ENCODE measurements around the gene IRGC.
"Not testable (repeated sequence)": the region's sequence is repeated elsewhere in the genome, so short reads cannot be mapped to it uniquely, and the experiment has no call there.

The IRGC gene

DNA sequence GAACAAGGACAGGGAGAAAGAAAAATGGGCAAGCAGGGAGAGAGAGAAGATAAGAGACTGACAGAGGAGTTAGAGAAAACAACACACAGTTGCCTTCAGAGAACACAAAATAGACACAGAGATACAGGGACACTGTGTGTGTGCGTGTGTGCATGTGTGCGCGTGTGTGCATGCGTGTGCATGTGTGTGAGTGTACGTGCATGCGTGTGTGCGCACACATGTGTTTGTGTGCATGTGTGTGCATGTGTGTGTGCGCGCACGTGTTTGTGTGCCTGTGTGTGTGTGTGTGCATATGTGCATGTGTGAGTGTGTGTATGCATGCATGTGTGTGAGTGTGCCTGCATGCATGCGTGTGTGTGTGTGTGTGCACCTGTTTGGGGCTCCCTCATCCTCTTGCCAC lies 40.0 kb upstream of the IRGC start:
- Histone ChIP-seq H3K4me1 (ENCODE audit: control insufficient read depth, insufficient read depth, low read length) (no peaks in the 10 kb centered on the region), H3K27me3 (ENCODE audit: control insufficient read depth, insufficient read depth, low read length, poor library complexity, severe bottlenecking) (peaks cover 3% of the 10 kb centered on the region), H3K36me3 (ENCODE audit: control insufficient read depth, insufficient read depth, low read length) (no peaks in the 10 kb centered on the region), H3K9me3 (ENCODE audit: control insufficient read depth, low read length) (no peaks in the 10 kb centered on the region), H3K4me3 (ENCODE audit: insufficient read depth, low read depth, low read length) (no peak overlapping the region), H3K27ac (ENCODE audit: insufficient read depth, low read depth, low read length, poor library complexity, severe bottlenecking) (no peak overlapping the region)
- WGBS, 2 experiments: 81 to 88% methylated on average over 11 of the region's 11 CpGs

DNA sequence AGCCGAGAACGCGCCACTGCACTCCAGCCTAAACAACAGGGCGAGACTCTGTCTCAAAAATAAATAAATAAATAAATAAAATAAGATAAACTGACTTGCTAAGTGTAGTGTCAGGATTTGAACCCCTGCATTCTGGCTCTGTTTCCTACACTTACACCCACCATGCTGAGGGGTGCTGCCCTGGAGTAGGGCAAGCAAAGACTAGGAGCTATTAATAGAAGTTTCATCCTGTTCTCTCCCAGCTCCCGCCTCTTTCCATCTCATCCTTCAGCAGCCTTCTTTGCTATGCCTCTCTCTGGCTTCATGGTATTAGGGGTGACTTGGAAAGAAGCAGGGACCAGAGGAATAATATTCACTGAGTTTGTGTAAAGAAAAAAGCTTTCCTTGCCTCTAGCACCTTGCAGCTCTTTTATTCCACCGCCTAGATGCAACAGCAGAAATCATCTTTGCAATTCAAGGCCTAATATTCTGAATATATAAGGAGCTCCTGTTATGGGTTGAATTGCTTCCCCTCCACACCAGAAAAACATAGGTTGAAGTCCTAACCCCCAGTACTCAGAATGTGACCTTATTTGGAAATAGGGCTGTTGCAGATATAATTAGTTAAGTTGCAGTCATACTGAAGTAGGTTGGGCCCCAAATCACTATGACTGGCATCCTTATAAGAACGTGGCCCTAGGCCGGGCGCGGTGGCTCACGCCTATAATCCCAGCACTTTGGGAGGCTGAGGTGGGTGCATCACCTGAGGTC lies 37.2 kb upstream of the IRGC start:
- H3K27ac ChIP-seq (ENCODE audit: insufficient read depth, low read depth, low read length, poor library complexity, severe bottlenecking): no peak overlapping the region
- H3K36me3 ChIP-seq (ENCODE audit: control insufficient read depth, insufficient read depth, low read length): no peaks in the 10 kb centered on the region
- no peak overlapping the region for H3K4me3 ChIP-seq (ENCODE audit: insufficient read depth, low read depth, low read length)
- H3K9me3 ChIP-seq (ENCODE audit: control insufficient read depth, low read length): no peaks in the 10 kb centered on the region
- H3K27me3 ChIP-seq (ENCODE audit: control insufficient read depth, insufficient read depth, low read length, poor library complexity, severe bottlenecking): no peaks in the 10 kb centered on the region
- no peaks in the 10 kb centered on the region for H3K4me1 ChIP-seq (ENCODE audit: control insufficient read depth, insufficient read depth, low read length)
- WGBS, 2 experiments: 86 to 93% methylated on average over 8 to 10 of the region's 11 CpGs

DNA sequence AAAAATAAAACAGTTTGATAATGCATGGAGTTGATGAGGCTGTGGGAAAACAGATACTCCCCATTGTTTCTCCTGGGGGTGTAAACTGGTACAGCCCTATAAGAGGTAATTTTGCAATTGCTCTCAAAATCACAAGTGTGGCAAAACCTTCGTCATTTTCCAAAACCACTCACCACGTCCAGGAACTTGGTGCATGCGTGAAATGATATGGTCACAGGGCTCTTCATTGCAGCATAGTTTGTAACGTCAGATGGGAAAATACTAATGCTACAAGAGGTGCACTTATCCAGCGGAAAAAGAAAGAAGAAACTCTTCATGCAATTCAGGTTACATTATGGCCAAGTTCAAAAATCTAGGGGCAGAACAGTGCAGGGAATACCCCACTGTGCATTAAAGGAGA lies 34.1 kb upstream of the IRGC start:
- Histone ChIP-seq H3K27ac (ENCODE audit: insufficient read depth, low read depth, low read length, poor library complexity, severe bottlenecking) (no peak overlapping the region), H3K9me3 (ENCODE audit: control insufficient read depth, low read length) (no peaks in the 10 kb centered on the region), H3K4me3 (ENCODE audit: insufficient read depth, low read depth, low read length) (no peak overlapping the region), H3K36me3 (ENCODE audit: control insufficient read depth, insufficient read depth, low read length) (no peaks in the 10 kb centered on the region), H3K27me3 (ENCODE audit: control insufficient read depth, insufficient read depth, low read length, poor library complexity, severe bottlenecking) (no peaks in the 10 kb centered on the region), H3K4me1 (ENCODE audit: control insufficient read depth, insufficient read depth, low read length) (no peaks in the 10 kb centered on the region)
- WGBS, 2 experiments: 93% methylated on average over 5 of the region's 5 CpGs

DNA sequence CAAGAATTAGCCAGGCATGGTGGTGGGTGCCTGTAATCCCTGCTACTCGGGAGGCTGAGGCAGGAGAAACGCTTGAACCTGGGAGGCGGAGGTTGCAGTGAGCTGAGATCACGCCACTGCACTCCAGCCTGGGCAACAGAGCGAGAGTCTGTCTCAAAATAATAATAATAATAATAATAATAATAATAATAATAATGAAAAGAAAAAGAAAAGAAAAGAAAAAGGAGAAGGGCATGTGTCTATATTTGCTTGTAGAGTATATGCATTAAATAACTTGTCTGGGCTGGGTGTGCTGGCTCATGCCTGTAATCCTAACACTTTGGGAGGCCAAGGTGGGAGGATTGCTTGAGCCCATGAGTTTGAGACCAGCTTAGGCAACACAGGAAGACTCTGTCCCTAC lies 33.6 kb upstream of the IRGC start:
- H3K4me1 ChIP-seq (ENCODE audit: control insufficient read depth, insufficient read depth, low read length); H3K36me3 ChIP-seq (ENCODE audit: control insufficient read depth, insufficient read depth, low read length); H3K4me3 ChIP-seq (ENCODE audit: insufficient read depth, low read depth, low read length); H3K9me3 ChIP-seq (ENCODE audit: control insufficient read depth, low read length); H3K27ac ChIP-seq (ENCODE audit: insufficient read depth, low read depth, low read length, poor library complexity, severe bottlenecking); H3K27me3 ChIP-seq (ENCODE audit: control insufficient read depth, insufficient read depth, low read length, poor library complexity, severe bottlenecking): not testable (repeated sequence)
- 91 to 100% methylated on average over 3 to 4 of the region's 5 CpGs for WGBS, 2 experiments

DNA sequence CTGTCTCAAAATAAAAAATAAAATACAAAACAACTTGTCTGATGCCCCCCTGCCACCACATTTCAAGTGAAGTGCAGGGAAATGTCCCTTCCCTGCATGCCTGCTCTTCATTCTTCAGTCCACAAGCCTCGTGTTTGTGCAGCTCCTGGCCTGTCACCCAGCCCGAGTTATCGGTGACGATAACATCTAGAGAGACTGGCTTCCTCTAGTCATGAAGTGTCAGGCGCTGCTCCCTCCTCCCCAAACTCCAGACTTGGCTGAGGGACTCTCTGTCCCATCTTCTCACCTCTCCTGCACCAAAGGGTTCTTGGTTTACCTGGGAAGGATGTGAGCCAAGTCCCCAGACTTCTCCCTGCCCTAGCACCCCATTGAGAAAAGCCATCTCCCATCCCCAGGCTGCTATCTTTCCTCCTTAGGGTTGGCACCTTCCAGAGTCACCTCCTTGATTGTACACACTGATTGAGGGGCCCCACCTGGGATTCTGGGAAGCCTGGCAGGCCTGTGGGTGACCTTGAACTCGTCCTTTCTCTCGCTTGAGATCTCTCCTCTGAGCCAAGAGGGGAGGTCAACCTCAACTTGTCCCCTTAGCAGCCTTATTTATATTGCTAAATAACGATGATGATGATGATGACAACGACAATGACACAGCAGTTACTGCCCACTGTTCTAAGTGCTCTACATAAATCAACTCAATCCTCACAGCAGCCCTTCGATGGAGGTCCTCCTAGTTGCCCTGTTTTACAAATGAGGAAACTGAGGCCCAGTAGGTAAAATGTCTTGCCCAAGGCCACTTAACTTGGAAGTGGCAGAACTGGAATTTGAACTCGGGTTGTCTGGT lies 32.8 kb upstream of the IRGC start:
- Histone ChIP-seq H3K4me3 (ENCODE audit: insufficient read depth, low read depth, low read length) (no peak overlapping the region), H3K27me3 (ENCODE audit: control insufficient read depth, insufficient read depth, low read length, poor library complexity, severe bottlenecking) (no peaks in the 10 kb centered on the region), H3K4me1 (ENCODE audit: control insufficient read depth, insufficient read depth, low read length) (peaks cover 7% of the 10 kb centered on the region), H3K36me3 (ENCODE audit: control insufficient read depth, insufficient read depth, low read length) (no peaks in the 10 kb centered on the region), H3K27ac (ENCODE audit: insufficient read depth, low read depth, low read length, poor library complexity, severe bottlenecking) (no peak overlapping the region), H3K9me3 (ENCODE audit: control insufficient read depth, low read length) (no peaks in the 10 kb centered on the region)
- 84 to 85% methylated on average over 10 to 11 of the region's 11 CpGs for WGBS, 2 experiments

DNA sequence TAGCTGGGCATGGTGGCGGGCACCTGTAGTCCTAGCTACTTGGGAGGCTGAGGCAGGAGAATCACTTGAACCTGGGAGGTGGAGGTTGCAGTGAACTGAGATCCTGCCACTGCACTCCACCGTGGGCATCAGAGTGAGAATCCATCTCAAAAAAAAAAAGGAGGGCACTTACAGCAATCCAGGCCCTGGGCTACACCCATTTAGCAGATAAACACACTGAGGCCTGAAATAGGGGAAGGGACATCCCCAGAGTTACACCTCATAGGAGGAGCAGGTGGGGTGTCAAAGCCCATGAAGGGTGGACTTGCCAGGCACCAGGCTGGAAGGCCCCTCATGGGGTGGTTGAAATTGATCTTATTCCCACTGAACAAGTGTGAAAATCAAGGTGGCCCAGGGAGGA lies 32.0 kb upstream of the IRGC start:
- Histone ChIP-seq H3K4me1 (ENCODE audit: control insufficient read depth, insufficient read depth, low read length) (peaks cover 11% of the 10 kb centered on the region), H3K27me3 (ENCODE audit: control insufficient read depth, insufficient read depth, low read length, poor library complexity, severe bottlenecking) (no peaks in the 10 kb centered on the region), H3K9me3 (ENCODE audit: control insufficient read depth, low read length) (no peaks in the 10 kb centered on the region), H3K4me3 (ENCODE audit: insufficient read depth, low read depth, low read length) (no peak overlapping the region), H3K27ac (ENCODE audit: insufficient read depth, low read depth, low read length, poor library complexity, severe bottlenecking) (no peak overlapping the region), H3K36me3 (ENCODE audit: control insufficient read depth, insufficient read depth, low read length) (no peaks in the 10 kb centered on the region)
- WGBS, 2 experiments: 92% methylated on average over 2 of the region's 2 CpGs

DNA sequence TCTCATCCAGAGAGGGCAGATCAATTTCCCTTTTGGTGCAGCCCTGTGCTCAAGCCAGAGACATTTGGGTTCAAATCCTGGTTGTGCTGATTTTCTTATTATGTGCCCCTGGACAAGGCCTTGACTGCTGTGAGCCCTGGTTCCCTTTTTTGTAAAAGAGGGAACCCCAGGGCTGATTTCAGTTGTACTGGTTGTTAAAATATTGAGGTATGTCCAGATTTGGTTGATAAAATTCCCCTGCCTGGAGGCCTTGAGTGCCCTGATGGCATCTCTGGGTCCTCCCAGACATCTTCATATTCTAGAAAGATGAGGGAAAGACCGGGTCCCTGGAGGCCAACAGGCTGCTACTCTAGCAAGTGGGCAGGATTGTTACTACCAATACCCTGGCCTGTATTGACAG lies 31.6 kb upstream of the IRGC start:
- Histone ChIP-seq H3K4me1 (ENCODE audit: control insufficient read depth, insufficient read depth, low read length) (peaks cover 11% of the 10 kb centered on the region), H3K4me3 (ENCODE audit: insufficient read depth, low read depth, low read length) (no peak overlapping the region), H3K27ac (ENCODE audit: insufficient read depth, low read depth, low read length, poor library complexity, severe bottlenecking) (no peak overlapping the region), H3K9me3 (ENCODE audit: control insufficient read depth, low read length) (no peaks in the 10 kb centered on the region), H3K27me3 (ENCODE audit: control insufficient read depth, insufficient read depth, low read length, poor library complexity, severe bottlenecking) (no peaks in the 10 kb centered on the region), H3K36me3 (ENCODE audit: control insufficient read depth, insufficient read depth, low read length) (no peaks in the 10 kb centered on the region)
- 86 to 97% methylated on average over 1 of the region's 1 CpG for WGBS, 2 experiments

DNA sequence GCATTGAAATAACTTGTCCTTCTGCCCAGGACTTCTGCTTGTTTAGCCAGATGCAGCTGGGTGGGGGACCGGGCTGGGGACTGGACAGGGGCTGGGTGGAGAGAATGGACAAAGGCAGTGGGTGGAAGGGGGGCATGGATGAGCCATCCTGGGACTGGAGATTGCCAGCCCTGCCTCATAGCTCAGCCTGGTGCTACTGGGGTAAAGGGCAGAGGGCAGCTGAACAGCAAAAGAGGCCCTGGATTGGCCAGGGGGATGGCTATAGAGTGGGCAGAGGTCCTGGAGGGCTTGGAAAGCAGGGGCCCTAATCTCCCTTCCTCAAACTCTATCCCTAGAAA lies 28.2 kb upstream of the IRGC start:
- WGBS, 2 experiments: 84 to 92% methylated on average over 1 of the region's 1 CpG
- H3K4me3 ChIP-seq (ENCODE audit: insufficient read depth, low read depth, low read length): no peak overlapping the region
- H3K36me3 ChIP-seq (ENCODE audit: control insufficient read depth, insufficient read depth, low read length): no peaks in the 10 kb centered on the region
- H3K27ac ChIP-seq (ENCODE audit: insufficient read depth, low read depth, low read length, poor library complexity, severe bottlenecking): peak overlapping the region; percentile 77
- no peaks in the 10 kb centered on the region for H3K27me3 ChIP-seq (ENCODE audit: control insufficient read depth, insufficient read depth, low read length, poor library complexity, severe bottlenecking)
- no peaks in the 10 kb centered on the region for H3K9me3 ChIP-seq (ENCODE audit: control insufficient read depth, low read length)
- H3K4me1 ChIP-seq (ENCODE audit: control insufficient read depth, insufficient read depth, low read length): peaks cover 11% of the 10 kb centered on the region

DNA sequence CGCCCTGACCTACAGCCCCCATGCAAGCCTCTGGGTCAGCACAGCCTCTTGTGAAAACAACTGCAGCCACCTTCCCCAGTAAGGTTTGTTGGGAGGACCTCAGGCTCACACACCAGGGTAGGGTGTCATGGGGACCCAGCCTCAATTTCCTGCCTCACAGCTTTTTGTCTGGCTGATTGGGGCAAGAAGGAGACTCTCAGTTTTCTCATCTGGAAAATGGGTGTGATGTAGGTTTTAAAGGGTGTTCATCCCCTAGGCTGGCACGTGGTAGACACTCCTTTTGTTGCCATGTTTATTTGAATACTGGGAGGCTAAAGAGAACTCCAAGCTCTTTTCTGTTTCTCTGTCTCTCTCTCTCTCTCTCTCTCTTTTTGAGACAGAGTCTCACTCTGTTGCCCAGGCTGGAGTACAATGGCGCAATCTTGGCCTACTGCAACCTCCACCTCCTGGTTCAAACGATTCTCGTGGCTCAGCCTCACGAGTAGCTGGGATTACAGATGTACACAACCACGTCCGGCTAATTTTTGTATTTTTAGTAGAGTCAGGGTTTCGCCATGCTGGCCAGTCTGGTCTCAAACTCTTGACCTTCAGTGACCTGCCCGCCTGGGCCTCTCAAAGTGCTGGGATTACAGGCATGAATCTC lies 27.7 kb upstream of the IRGC start:
- Histone ChIP-seq H3K4me3 (ENCODE audit: insufficient read depth, low read depth, low read length) (no peak overlapping the region), H3K27ac (ENCODE audit: insufficient read depth, low read depth, low read length, poor library complexity, severe bottlenecking) (no peak overlapping the region), H3K4me1 (ENCODE audit: control insufficient read depth, insufficient read depth, low read length) (peaks cover 11% of the 10 kb centered on the region), H3K9me3 (ENCODE audit: control insufficient read depth, low read length) (no peaks in the 10 kb centered on the region), H3K36me3 (ENCODE audit: control insufficient read depth, insufficient read depth, low read length) (no peaks in the 10 kb centered on the region), H3K27me3 (ENCODE audit: control insufficient read depth, insufficient read depth, low read length, poor library complexity, severe bottlenecking) (no peaks in the 10 kb centered on the region)
- WGBS, 2 experiments: 86 to 88% methylated on average over 10 of the region's 10 CpGs

DNA sequence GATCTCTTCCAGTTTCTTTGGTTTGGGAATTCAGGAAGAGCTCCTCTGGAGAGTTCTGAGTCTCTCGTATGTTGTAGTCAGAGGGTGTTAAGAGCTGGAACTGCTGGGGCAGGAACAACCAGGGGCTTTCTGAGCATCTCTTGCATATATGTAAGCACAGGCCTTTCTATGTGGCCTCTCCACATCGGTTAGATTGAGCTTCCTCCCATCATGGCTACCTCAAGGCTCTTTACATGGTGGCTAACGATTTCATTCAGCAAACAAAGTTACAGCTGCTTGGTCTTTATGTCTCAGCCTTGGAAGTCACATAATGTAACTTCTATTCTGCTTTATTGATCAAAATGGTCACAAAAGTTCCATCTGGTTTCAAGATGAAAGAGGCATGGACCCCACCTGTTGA lies 25.4 kb upstream of the IRGC start:
- no peaks in the 10 kb centered on the region for H3K27me3 ChIP-seq (ENCODE audit: control insufficient read depth, insufficient read depth, low read length, poor library complexity, severe bottlenecking)
- H3K4me1 ChIP-seq (ENCODE audit: control insufficient read depth, insufficient read depth, low read length): peaks cover 11% of the 10 kb centered on the region
- no peak overlapping the region for H3K27ac ChIP-seq (ENCODE audit: insufficient read depth, low read depth, low read length, poor library complexity, severe bottlenecking)
- H3K9me3 ChIP-seq (ENCODE audit: control insufficient read depth, low read length): no peaks in the 10 kb centered on the region
- no peaks in the 10 kb centered on the region for H3K36me3 ChIP-seq (ENCODE audit: control insufficient read depth, insufficient read depth, low read length)
- WGBS, 2 experiments: 80 to 82% methylated on average over 3 of the region's 3 CpGs
- no peak overlapping the region for H3K4me3 ChIP-seq (ENCODE audit: insufficient read depth, low read depth, low read length)

Measured in ectodermal cell (in vitro differentiated cells).